OCI-LY1 (cell line): ENCODE data around the gene ACYP1.

Experiments
- H2AFZ ChIP-seq: fragments of 200-600 bp; sonication (generic), shearing (Covaris generic); 2 replicates; pipeline ENCODE4 v1.6.0; 2014; ENCODE audit warnings: antibody characterized with exemption, mild to moderate bottlenecking, low read length
- H3F3A ChIP-seq: fragments of 200-600 bp; sonication (generic), shearing (Covaris generic); 2 replicates; pipeline ENCODE4 v1.6.0; 2014; ENCODE audit warnings: mild to moderate bottlenecking, antibody characterized with exemption, low read length, moderate library complexity; ENCODE audit not compliant: insufficient read depth
- H3K27ac ChIP-seq: fragments of 200-600 bp; sonication (generic); 2 replicates; pipeline ENCODE4 v1.5.1; 2014; ENCODE audit warnings: low read length, mixed run types, mild to moderate bottlenecking, low read depth; ENCODE audit not compliant: poor library complexity, severe bottlenecking
- H3K27me3 ChIP-seq: fragments of 200-600 bp; sonication (generic); 2 replicates; pipeline ENCODE4 v1.6.0; 2014; ENCODE audit warnings: antibody characterized with exemption, mild to moderate bottlenecking, low read length, moderate library complexity; ENCODE audit not compliant: insufficient read depth
- H3K36me3 ChIP-seq: fragments of 200-600 bp; sonication (generic); 2 replicates; pipeline ENCODE4 v1.6.1; 2014; ENCODE audit warnings: mild to moderate bottlenecking, antibody characterized with exemption, low read length, moderate library complexity, mixed read lengths; ENCODE audit not compliant: insufficient read depth
- H3K4me1 ChIP-seq: fragments of 200-600 bp; sonication (generic); 2 replicates; pipeline ENCODE4 v1.5.1; 2014; ENCODE audit warnings: mild to moderate bottlenecking, low read length, moderate library complexity; ENCODE audit not compliant: insufficient read depth, severe bottlenecking
- H3K4me2 ChIP-seq: fragments of 200-600 bp; sonication (generic), shearing (Covaris generic); 2 replicates; pipeline ENCODE4 v1.6.1; 2014; ENCODE audit warnings: low read length
- H3K4me3 ChIP-seq: fragments of 200-600 bp; sonication (generic); 2 replicates; pipeline ENCODE4 v1.5.1; 2014; ENCODE audit warnings: low read length, low read depth, mild to moderate bottlenecking, mixed read lengths; ENCODE audit not compliant: poor library complexity, severe bottlenecking
- H3K79me2 ChIP-seq: fragments of 200-600 bp; shearing (Covaris generic); 2 replicates; pipeline ENCODE4 v1.6.1; 2016; ENCODE audit warnings: mixed run types, low read length, mixed read lengths; ENCODE audit not compliant: insufficient read depth
- H3K9ac ChIP-seq: fragments of 200-600 bp; sonication (generic), shearing (Covaris generic); 2 replicates; pipeline ENCODE4 v1.6.1; 2014; ENCODE audit warnings: mild to moderate bottlenecking, low read length, mixed read lengths
- H3K9me2 ChIP-seq: fragments of 200-600 bp; sonication (generic), shearing (Covaris generic); 2 replicates; pipeline ENCODE4 v1.6.1; 2014; ENCODE audit warnings: low read depth, mild to moderate bottlenecking, low read length, mixed read lengths
- H3K9me3 ChIP-seq: fragments of 200-600 bp; shearing (Covaris generic); 2 replicates; pipeline ENCODE4 v1.6.1; 2014; ENCODE audit warnings: low read length, mixed read lengths
- H4K20me1 ChIP-seq: fragments of 200-600 bp; sonication (generic), shearing (Covaris generic); 2 replicates; pipeline ENCODE4 v1.6.0; 2016; ENCODE audit warnings: mild to moderate bottlenecking, low read length; ENCODE audit not compliant: insufficient read depth
- EZH2 ChIP-seq: fragments of 200-600 bp; sonication (generic), shearing (Covaris generic); IDR thresholded peaks from 2 replicates; pipeline ENCODE4 v1.8.0; 2017; ENCODE audit warnings: borderline replicate concordance, mixed run types, mild to moderate bottlenecking, antibody characterized with exemption, low read length, moderate library complexity, mixed read lengths
- TF ChIP-seq, protein P1 (sequence below): fragments of 200-600 bp; sonication (generic), shearing (Covaris generic); IDR thresholded peaks from 2 replicates; pipeline ENCODE4 v1.5.1; 2017; ENCODE audit warnings: mild to moderate bottlenecking, antibody characterized with exemption, low read length, moderate library complexity, mixed read lengths

The ACYP1 gene

DNA sequence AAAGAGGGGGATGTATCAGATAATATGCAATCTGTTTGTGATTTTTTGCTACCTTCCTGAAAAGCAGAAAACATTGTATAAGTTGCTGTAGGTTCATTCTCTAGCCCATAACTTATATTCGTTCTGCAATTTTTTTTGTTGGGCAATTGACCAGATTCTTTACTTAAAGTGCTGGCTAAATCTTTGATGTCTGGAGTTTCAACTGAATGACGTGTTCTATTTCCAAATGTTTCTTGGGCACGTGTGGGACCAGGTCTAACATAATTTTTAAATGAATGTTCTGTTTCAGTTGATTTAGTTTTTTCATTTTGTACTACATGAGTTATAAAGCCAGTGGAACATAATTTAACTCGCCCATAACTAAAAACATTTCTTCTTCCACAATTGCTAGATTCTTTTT is 16.3 kb downstream of the ACYP1 start:
- H3K4me3 ChIP-seq: no peak overlapping the region
- no peak overlapping the region for H3K9ac ChIP-seq
- no peak overlapping the region for H3K27ac ChIP-seq
- TF ChIP-seq, protein P1, sequence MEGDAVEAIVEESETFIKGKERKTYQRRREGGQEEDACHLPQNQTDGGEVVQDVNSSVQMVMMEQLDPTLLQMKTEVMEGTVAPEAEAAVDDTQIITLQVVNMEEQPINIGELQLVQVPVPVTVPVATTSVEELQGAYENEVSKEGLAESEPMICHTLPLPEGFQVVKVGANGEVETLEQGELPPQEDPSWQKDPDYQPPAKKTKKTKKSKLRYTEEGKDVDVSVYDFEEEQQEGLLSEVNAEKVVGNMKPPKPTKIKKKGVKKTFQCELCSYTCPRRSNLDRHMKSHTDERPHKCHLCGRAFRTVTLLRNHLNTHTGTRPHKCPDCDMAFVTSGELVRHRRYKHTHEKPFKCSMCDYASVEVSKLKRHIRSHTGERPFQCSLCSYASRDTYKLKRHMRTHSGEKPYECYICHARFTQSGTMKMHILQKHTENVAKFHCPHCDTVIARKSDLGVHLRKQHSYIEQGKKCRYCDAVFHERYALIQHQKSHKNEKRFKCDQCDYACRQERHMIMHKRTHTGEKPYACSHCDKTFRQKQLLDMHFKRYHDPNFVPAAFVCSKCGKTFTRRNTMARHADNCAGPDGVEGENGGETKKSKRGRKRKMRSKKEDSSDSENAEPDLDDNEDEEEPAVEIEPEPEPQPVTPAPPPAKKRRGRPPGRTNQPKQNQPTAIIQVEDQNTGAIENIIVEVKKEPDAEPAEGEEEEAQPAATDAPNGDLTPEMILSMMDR: no peak
- TF ChIP-seq EZH2: no peak
- no peaks in the 10 kb centered on the region for H3K79me2 ChIP-seq
- no peaks in the 10 kb centered on the region for H4K20me1 ChIP-seq
- peaks cover 29% of the 10 kb centered on the region for H3K4me1 ChIP-seq
- H3K4me2 ChIP-seq: no peak overlapping the region
- H3K27me3 ChIP-seq: no peaks in the 10 kb centered on the region
- no peak overlapping the region for H2AFZ ChIP-seq
- no peaks in the 10 kb centered on the region for H3K9me3 ChIP-seq
- H3K36me3 ChIP-seq: peaks cover 28% of the 10 kb centered on the region; the same call in 1 of the 2 replicates
- no peaks in the 10 kb centered on the region for H3K9me2 ChIP-seq
- H3F3A ChIP-seq: 0 out of 2 replicates have a peak, but pooled peaks cover under 1% of the 10 kb centered on the region

DNA sequence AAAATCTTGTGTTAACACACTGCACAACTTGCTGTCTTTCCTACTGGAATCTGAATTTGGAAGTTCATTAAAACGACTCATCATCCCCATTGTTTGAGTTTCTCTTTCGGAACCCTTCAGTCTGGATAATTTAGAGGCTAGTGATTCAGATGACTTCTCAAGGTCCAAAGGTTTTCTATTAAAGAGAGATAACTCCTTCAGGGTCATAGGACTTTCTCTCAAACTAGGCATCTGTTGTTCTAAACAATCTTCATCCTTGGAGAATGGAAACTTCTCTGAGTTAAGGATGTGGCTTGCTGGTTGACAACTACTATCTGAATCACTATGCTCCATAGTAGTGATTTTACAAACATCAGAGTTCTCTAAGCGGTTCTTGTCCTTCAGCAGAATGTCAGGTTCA is 16.9 kb downstream of the ACYP1 start:
- Histone ChIP-seq H3F3A (no peaks in the 10 kb centered on the region), H4K20me1 (no peaks in the 10 kb centered on the region), H3K79me2 (no peaks in the 10 kb centered on the region), H3K9me3 (no peaks in the 10 kb centered on the region), H3K4me2 (no peak overlapping the region), H2AFZ (no peak overlapping the region), H3K36me3 (peaks cover 30% of the 10 kb centered on the region; the same call in 1 of the 2 replicates), H3K27ac (no peak overlapping the region), H3K9ac (no peak overlapping the region), H3K4me3 (no peak overlapping the region), H3K4me1 (peaks cover 29% of the 10 kb centered on the region), H3K27me3 (no peaks in the 10 kb centered on the region), H3K9me2 (no peaks in the 10 kb centered on the region)
- TF ChIP-seq EZH2: no peak
- TF ChIP-seq, protein P1: no peak

DNA sequence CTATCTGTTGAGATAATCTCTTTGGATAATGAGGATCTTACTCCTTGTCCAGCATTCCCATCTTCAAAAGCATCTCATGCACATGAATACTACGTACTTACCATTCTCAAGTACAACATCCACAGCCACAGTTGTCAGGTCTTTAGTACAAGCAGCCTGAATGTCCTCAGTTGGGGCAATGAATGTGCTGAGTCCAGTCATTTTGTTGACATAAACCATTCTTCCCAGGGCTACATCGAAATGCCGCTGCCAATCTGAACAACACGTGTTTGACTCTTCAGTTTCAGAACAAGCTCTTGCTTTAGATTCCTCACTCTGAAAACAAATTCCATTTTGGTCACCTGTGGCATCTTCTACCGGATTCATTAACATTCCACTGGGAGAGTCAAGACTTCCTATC is 17.5 kb downstream of the ACYP1 start:
- H3K9ac ChIP-seq: no peak overlapping the region
- no peaks in the 10 kb centered on the region for H3K9me3 ChIP-seq
- no peak overlapping the region for H3K27ac ChIP-seq
- no peak overlapping the region for H3K4me2 ChIP-seq
- no peak overlapping the region for H2AFZ ChIP-seq
- H3K27me3 ChIP-seq: no peaks in the 10 kb centered on the region
- no peaks in the 10 kb centered on the region for H3F3A ChIP-seq
- no peaks in the 10 kb centered on the region for H3K79me2 ChIP-seq
- no peaks in the 10 kb centered on the region for H3K9me2 ChIP-seq
- TF ChIP-seq EZH2: no peak
- TF ChIP-seq, protein P1: no peak
- H3K4me1 ChIP-seq: peaks cover 25% of the 10 kb centered on the region
- peaks cover 36% of the 10 kb centered on the region; the same call in 1 of the 2 replicates for H3K36me3 ChIP-seq
- H4K20me1 ChIP-seq: no peaks in the 10 kb centered on the region
- H3K4me3 ChIP-seq: no peak overlapping the region
